ENCODE results near the gene HAPLN3.

GRCh38 chr15:88874684-88875083, 20.7 kb downstream of the HAPLN3 start:
- TF ChIP-seq MYC (IDR thresholded peaks at IDR 0.05; ENCODE audit: low read depth, low read length) = no peak
- no peak for TF ChIP-seq EZH2 (IDR thresholded peaks at IDR 0.05; ENCODE audit: borderline replicate concordance, low read depth, low read length, severe bottlenecking)
- TF ChIP-seq POLR2A (IDR thresholded peaks at IDR 0.05; ENCODE audit: low read depth, low read length) = no peak
- TF ChIP-seq, protein P1, sequence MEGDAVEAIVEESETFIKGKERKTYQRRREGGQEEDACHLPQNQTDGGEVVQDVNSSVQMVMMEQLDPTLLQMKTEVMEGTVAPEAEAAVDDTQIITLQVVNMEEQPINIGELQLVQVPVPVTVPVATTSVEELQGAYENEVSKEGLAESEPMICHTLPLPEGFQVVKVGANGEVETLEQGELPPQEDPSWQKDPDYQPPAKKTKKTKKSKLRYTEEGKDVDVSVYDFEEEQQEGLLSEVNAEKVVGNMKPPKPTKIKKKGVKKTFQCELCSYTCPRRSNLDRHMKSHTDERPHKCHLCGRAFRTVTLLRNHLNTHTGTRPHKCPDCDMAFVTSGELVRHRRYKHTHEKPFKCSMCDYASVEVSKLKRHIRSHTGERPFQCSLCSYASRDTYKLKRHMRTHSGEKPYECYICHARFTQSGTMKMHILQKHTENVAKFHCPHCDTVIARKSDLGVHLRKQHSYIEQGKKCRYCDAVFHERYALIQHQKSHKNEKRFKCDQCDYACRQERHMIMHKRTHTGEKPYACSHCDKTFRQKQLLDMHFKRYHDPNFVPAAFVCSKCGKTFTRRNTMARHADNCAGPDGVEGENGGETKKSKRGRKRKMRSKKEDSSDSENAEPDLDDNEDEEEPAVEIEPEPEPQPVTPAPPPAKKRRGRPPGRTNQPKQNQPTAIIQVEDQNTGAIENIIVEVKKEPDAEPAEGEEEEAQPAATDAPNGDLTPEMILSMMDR (IDR thresholded peaks at IDR 0.05; ENCODE audit: extremely low read depth in 1 of 2, insufficient read depth in 1 of 2, low read depth in 1 of 2, low read length in 2 of 2) = no peak
- no peak for TF ChIP-seq JUN (IDR thresholded peaks at IDR 0.05; ENCODE audit: borderline replicate concordance, insufficient read depth, insufficient read length, low read depth)
